NCI-H1105 (cell line): ENCODE results near the gene SAP130.
"Not testable (repeated sequence)": the region's sequence is repeated elsewhere in the genome, so short reads cannot be mapped to it uniquely, and the experiment has no call there.

ENCODE experiments used
- DNase-seq: peaks from one replicate; lab custom pipeline; 2025; lab: John Stamatoyannopoulos, UW

Gene SAP130

GRCh38 chr2:127953128-127953718 is 74.6 kb downstream of the SAP130 start:
- DNase-seq: no peak

GRCh38 chr2:127951026-127951425 is 76.8 kb downstream of the SAP130 start:
- DNase-seq: no peak

- no peak for DNase-seq
Measured at GRCh38 chr2:127950264-127950663, 77.6 kb downstream of the SAP130 start.

DNA sequence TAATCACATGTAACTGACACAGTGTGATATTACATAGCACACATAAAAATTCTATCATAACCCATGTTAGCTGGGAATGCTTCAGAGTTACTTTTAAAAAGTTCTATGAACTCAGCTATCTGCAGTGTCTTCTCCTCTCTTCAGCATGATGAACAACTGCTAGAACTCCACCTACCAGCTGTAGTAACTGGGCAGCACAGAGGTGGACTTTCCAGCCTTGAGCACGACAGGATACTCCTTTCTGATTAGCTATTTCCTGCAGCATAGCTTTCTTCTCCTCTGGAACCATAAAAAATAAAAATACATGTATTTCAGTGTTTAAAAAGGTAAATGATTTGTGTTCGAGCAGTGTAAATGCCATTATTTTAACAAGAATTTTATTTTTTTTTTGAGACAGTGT is 82.6 kb downstream of the SAP130 start:
- no peak for DNase-seq

DNA sequence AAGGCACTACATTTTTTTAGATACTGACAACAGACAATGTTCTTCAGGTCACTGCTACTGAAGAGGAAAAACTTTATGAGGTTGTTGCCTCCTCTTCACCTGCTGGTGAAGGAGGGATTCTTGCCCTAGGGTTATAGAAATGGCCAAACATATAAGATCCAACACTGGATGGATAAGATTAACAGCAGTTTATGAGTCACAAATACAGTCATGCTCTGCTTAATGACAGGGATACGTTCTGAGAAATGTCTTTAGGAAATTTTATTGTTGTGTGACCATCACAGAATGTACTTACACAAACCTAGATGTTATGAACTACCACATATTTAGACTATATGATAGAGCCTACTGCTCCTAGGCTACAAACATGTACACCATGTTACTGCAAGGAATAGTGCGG is 84.7 kb downstream of the SAP130 start:
- DNase-seq: no peak

DNA sequence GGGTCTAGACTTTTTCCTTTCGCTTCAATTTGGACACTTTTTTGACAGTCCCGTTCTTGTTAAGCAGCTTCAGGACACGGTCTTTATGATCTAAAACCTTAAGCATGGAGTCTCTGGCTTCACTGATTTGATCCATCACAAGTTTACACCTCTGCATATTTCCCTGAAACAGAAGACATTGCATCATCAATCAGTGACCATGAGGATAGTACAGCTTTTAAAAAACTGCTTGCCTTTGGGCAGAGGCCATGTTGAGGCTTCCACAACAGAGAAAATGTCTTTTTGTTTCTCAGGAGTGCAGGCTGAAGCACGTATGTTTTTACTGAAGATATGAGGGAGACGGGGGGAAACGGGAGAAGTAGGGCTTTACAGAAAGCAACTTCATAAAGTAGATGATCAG is 85.9 kb downstream of the SAP130 start:
- DNase-seq: no peak

DNA sequence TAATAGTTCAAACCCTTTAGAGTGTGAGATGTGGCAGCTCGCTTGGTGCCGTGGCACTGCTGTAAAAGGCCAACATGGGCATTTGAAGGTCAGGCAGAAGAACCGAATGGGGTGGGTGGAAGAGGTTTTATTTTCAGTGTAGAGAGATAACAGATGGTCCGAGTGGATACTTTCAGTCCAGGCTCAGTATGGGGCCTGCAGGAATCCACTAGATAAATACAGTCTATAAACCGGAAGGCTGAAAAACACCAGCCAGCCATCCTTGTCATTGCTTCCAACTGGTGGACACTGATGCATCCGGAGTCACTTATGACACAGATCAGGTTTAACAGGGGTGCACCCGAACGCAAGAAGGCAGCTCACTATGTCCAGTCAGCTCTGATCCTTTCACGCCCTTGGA is 86.4 kb downstream of the SAP130 start:
- DNase-seq: no peak

DNA sequence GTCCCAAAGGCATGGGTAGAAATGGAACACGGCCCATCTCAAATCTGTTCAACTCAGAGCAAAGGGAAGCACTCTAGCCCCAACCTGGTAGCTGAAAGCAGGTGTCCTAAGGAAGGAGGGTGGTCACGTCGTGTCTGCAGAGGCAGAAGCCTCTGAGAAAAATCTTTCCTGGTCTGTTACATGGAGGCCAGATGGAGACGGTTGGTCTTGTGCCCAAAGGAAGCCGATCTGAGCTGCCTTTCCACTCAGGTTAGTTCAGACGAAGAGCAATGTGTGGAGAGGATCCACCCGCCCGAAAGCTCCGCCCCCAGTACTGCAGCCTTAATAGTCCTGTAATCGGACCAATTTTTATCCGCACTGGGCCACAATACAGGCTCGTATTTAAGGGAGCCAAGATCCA is 87.2 kb downstream of the SAP130 start:
- DNase-seq: no peak

DNA sequence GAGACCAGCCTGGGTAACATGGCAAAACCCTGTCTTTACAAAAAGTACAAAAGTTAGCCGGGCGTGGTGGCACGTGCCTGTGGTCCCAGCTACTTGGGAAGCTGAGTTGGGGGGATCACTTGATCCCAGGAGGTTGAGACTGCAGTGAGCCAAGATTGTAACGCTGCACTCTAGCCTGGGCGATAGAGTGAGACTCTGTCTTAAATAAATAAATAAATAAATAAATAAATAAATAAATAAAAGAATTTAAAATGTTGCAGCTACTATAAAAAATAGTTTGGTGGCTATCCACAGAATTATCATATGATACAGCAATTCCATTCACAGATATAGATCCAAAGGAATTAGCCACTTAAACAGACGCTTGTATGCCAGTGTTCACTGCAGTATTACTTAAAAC is 92.5 kb downstream of the SAP130 start:
- no peak for DNase-seq

DNA sequence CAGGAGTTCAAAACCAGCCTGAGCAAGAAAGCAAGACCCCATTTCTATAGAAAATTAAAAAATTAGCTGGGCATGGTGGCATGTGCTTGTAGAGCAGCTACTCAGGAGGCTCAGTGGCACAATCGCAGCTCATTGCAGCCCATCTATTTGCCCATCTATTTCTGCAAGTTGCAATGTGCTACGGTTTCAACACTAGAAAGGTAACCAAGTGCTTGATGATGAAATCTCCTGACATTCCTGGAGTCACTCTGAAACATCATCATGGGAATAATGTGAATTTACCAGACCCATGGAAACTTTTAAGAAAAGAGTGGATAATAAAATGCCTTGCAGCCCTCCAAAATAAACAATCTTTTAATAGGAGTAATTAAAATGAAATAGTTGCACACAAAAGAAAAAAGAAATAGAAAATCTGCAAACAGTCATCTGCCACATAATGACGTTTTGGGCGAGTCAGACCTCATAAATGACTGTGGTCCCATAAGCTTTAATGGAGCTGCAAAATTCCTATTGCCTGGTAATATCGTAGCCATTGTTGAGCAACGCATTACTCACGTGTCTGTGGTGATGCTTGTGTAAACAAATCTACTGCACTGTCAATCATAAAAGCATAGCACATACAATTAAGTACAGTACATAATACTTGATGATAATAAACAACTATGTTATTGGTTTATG is 95.5 kb downstream of the SAP130 start:
- no peak for DNase-seq

GRCh38 chr2:127929449-127929848 is 98.4 kb downstream of the SAP130 start:
- DNase-seq: no peak

DNA sequence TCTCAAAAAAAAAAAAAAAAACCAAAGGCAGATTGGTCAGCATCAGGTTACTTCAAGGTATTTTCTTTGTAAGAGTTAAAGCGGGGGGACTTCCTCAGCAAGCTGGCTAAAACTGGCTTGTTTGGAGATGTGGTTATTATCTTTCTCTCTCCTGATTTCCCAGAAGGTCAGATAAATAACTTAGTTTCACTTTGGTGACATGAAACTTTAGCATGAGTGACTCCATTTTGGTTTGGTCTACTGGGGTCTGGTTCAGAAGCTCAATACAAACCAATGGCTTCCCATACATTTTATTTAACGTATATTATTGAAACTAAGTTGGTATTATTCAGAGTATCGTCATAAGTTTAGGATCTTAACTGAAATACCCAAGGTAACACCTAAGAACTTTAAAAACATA is 100.5 kb downstream of the SAP130 start:
- no peak for DNase-seq

- no peak for DNase-seq
Measured at GRCh38 chr2:127917916-127918315, 109.9 kb downstream of the SAP130 start.

GRCh38 chr2:127913808-127914457 is 113.9 kb downstream of the SAP130 start:
- DNase-seq: no peak

GRCh38 chr2:127911737-127912136 is 116.1 kb downstream of the SAP130 start:
- DNase-seq: no peak

DNA sequence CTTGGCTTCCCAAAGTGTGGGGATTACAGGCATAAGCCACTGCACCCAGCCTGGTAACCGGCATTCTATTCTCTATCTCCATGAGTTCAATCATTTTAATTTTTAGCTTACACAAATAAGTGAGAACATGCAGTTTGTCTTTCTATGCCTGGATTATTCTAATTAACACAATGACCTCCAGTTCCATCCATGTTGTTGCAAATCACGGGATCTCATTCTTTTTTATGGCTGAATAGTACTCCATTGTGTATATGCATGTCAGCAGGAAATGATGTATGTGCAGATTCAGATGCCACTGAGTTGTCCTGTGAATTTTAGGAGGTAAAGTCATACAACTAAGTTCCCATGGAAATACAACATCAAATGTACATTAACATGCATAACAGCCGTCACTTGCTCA is 117.4 kb downstream of the SAP130 start:
- no peak for DNase-seq

DNA sequence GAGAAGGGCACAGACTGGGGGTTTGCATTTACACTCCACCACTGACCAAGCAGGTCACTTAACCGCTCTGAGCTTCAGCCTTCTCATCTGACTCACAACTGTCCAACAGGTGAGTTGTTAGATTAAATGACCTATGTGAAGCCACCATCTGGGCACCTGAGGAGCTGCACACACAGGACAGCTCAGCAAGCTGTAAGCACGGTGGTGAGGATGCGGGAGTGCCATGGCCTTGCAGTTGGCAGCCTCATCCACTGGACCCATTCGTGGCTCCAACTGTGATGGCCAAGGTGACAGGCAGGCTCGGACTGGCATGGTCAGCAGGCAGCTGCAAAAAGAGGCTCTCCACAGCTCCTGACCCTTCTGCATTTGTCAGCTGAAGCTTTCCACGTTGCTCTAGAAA is 118.8 kb downstream of the SAP130 start:
- DNase-seq: no peak

- not testable (repeated sequence) for DNase-seq
Measured at GRCh38 chr2:127907733-127908400, 120.0 kb downstream of the SAP130 start.

GRCh38 chr2:127906206-127906926 is 121.5 kb downstream of the SAP130 start:
- DNase-seq: no peak

- DNase-seq: no peak
Measured at GRCh38 chr2:127901339-127902056, 126.4 kb downstream of the SAP130 start.

GRCh38 chr2:127897531-127898211 is 130.2 kb downstream of the SAP130 start:
- no peak for DNase-seq
